ENCODE results near the gene FBXO2. TPM values are rescaled to one million over a fixed set of nuclear protein-coding genes. Genes with fewer than 3 reads are reported as not detected.

FBXO2 gene
- total RNA-seq, 1 experiment from 2014 or later: 131 TPM

GRCh38 chr1:11649237-11649623 is 5.0 kb downstream of the FBXO2 start:
- CTCF ChIA-PET: interaction anchor here (0.6 to 1.1 kb wide), 2 partner anchors 13 to 380 kb away, joined by 3 to 4 read pairs; no protein-coding TSS in a partner anchor
- no peak for ATAC-seq
- Histone ChIP-seq H3K9me3 (ENCODE audit: control insufficient read depth, insufficient read depth, low read depth, low read length) (no peaks in the 10 kb centered on the region), H3K27me3 (ENCODE audit: control insufficient read depth, insufficient read depth, low read length) (no peaks in the 10 kb centered on the region), H3K4me3 (ENCODE audit: low read depth in 2 of 2, low read length in 2 of 2) (no peak overlapping the region), H3K36me3 (ENCODE audit: control insufficient read depth, insufficient read depth, low read length) (no peaks in the 10 kb centered on the region; the same call in 1 of the 2 replicates), H3K27ac (ENCODE audit: low read length) (no peak overlapping the region), H3K4me1 (ENCODE audit: control insufficient read depth, insufficient read depth, low read length) (peaks cover 25% of the 10 kb centered on the region)
- no TSS peak for BruUV-seq (replicated peaks)
- POLR2A ChIA-PET: interaction anchor here (0.7 kb wide), 1 partner anchor 72 kb away, joined by 7 read pairs; no protein-coding TSS in a partner anchor
- no peak for DNase-seq (ENCODE audit: low read depth, low spot score)
- TF ChIP-seq SIN3A (IDR thresholded peaks at IDR 0.05; ENCODE audit: borderline replicate concordance, insufficient read depth, low read depth, low read length): no peak
- no peak for TF ChIP-seq POLR2AphosphoS5 (IDR thresholded peaks at IDR 0.05; ENCODE audit: low read depth, low read length)
- no peak for TF ChIP-seq TCF7L2 (IDR thresholded peaks at IDR 0.05; ENCODE audit: low read depth, low read length)
- TF ChIP-seq REST (IDR thresholded peaks at IDR 0.05; ENCODE audit: insufficient read depth in 1 of 2, low read depth in 2 of 2, low read length in 1 of 2): no peak
- no peak for TF ChIP-seq CTCF (IDR thresholded peaks at IDR 0.05)
- in situ Hi-C loops (cut with HindIII; ENCODE audit: low pct_unique_long_range_greater_than_20kb, low sequenced_read_pairs) (no loop called here), intact Hi-C loops (cut with micrococcal nuclease; ENCODE audit: unreplicated experiment) (loop anchor here (10.0 kb wide), 2 partner anchors 314 to 614 kb away; no protein-coding TSS in a partner anchor)

GRCh38 chr1:11648732-11649158 is 5.5 kb downstream of the FBXO2 start:
- peaks cover 25% of the 10 kb centered on the region for H3K4me1 ChIP-seq (ENCODE audit: control insufficient read depth, insufficient read depth, low read length)
- TF ChIP-seq CTCF (IDR thresholded peaks at IDR 0.05) (no peak), POLR2AphosphoS5 (IDR thresholded peaks at IDR 0.05; ENCODE audit: low read depth, low read length) (no peak), TCF7L2 (IDR thresholded peaks at IDR 0.05; ENCODE audit: low read depth, low read length) (no peak)
- H3K4me3 ChIP-seq (ENCODE audit: low read depth in 2 of 2, low read length in 2 of 2): no peak overlapping the region
- H3K27ac ChIP-seq (ENCODE audit: low read length): no peak overlapping the region
- BruUV-seq (replicated peaks): no TSS peak
- no peaks in the 10 kb centered on the region for H3K27me3 ChIP-seq (ENCODE audit: control insufficient read depth, insufficient read depth, low read length)
- ChIA-PET CTCF (interaction anchor here (0.6 to 1.1 kb wide), 2 partner anchors 14 to 379 kb away, joined by 3 to 4 read pairs; no protein-coding TSS in a partner anchor), POLR2A (interaction anchor here (0.7 kb wide), 1 partner anchor 73 kb away, joined by 7 read pairs; no protein-coding TSS in a partner anchor)
- in situ Hi-C loops (cut with HindIII; ENCODE audit: low pct_unique_long_range_greater_than_20kb, low sequenced_read_pairs): no loop called here
- ATAC-seq (no peak), DNase-seq (ENCODE audit: low read depth, low spot score) (no peak)
- no peaks in the 10 kb centered on the region; the same call in 1 of the 2 replicates for H3K36me3 ChIP-seq (ENCODE audit: control insufficient read depth, insufficient read depth, low read length)
- intact Hi-C loops (cut with micrococcal nuclease; ENCODE audit: unreplicated experiment): loop anchor here (10.0 kb wide), 2 partner anchors 314 to 614 kb away; no protein-coding TSS in a partner anchor
- H3K9me3 ChIP-seq (ENCODE audit: control insufficient read depth, insufficient read depth, low read depth, low read length): no peaks in the 10 kb centered on the region
